Loucy (cell line): Measurements from ENCODE around the gene POLRMT.

ENCODE experiments used
- H2AFZ ChIP-seq: fragments of 200-600 bp; sonication (generic); 2 replicates; pipeline ENCODE4 v1.6.0; 2016; ENCODE audit warnings: antibody characterized with exemption, mild to moderate bottlenecking, low read length, moderate library complexity
- H3F3A ChIP-seq: fragments of 200-600 bp; 2 replicates; pipeline ENCODE4 v1.6.0; 2016; ENCODE audit warnings: antibody characterized with exemption, low read depth, mild to moderate bottlenecking
- H3K27me3 ChIP-seq: fragments of 200-600 bp; sonication (generic); 2 replicates; pipeline ENCODE4 v1.6.1; 2014; ENCODE audit warnings: low read length, mild to moderate bottlenecking; ENCODE audit not compliant: insufficient read depth, poor library complexity, severe bottlenecking
- H3K36me3 ChIP-seq: fragments of 200-600 bp; sonication (generic); 2 replicates; pipeline ENCODE4 v1.6.1; 2016; ENCODE audit warnings: low read length; ENCODE audit not compliant: insufficient read depth
- H3K4me1 ChIP-seq: fragments of 200-600 bp; sonication (generic); 2 replicates; pipeline ENCODE4 v1.5.1; 2014; ENCODE audit warnings: low read length, mild to moderate bottlenecking; ENCODE audit not compliant: insufficient read depth, poor library complexity, severe bottlenecking
- H3K4me2 ChIP-seq: fragments of 200-600 bp; sonication (generic); 2 replicates; pipeline ENCODE4 v1.6.0; 2014; ENCODE audit warnings: antibody characterized with exemption, low read length, low read depth, mild to moderate bottlenecking; ENCODE audit not compliant: poor library complexity, severe bottlenecking
- H3K4me3 ChIP-seq: fragments of 200-600 bp; sonication (generic); 2 replicates; pipeline ENCODE4 v1.5.1; 2014; ENCODE audit warnings: low read length, mild to moderate bottlenecking, mixed read lengths; ENCODE audit not compliant: poor library complexity, severe bottlenecking
- H3K79me2 ChIP-seq: fragments of 200-600 bp; sonication (generic); 2 replicates; pipeline ENCODE4 v1.6.1; 2014; ENCODE audit warnings: low read length; ENCODE audit not compliant: insufficient read depth
- H3K9ac ChIP-seq: fragments of 200-600 bp; sonication (generic); 2 replicates; pipeline ENCODE4 v1.6.0; 2014; ENCODE audit warnings: mild to moderate bottlenecking, low read depth, low read length, moderate library complexity; ENCODE audit not compliant: poor library complexity, severe bottlenecking
- H3K9me2 ChIP-seq: fragments of 200-600 bp; sonication (generic); replicated peaks from 2 replicates; pipeline ENCODE4 v1.6.1; 2016; ENCODE audit warnings: low read depth, low read length, mixed read lengths
- H3K9me3 ChIP-seq: fragments of 200-600 bp; sonication (generic); 2 replicates; pipeline ENCODE4 v1.6.1; 2014; ENCODE audit warnings: mild to moderate bottlenecking, antibody characterized with exemption, low read length, low read depth; ENCODE audit not compliant: insufficient read depth
- H4K20me1 ChIP-seq: fragments of 200-600 bp; sonication (generic); 2 replicates; pipeline ENCODE4 v1.6.0; 2014; ENCODE audit warnings: antibody characterized with exemption, low read length, mild to moderate bottlenecking; ENCODE audit not compliant: insufficient read depth, poor library complexity, severe bottlenecking
- CTCF ChIP-seq: fragments of 200-600 bp; sonication (generic); conservative IDR thresholded peaks from 2 replicates; pipeline ENCODE4 v1.5.1; 2014; ENCODE audit warnings: mild to moderate bottlenecking, antibody characterized with exemption, low read length
- EZH2phosphoT487 ChIP-seq: fragments of 200-600 bp; IDR thresholded peaks from 2 replicates; pipeline ENCODE4 v1.6.1; 2018; ENCODE audit warnings: antibody characterized with exemption, mild to moderate bottlenecking, moderate library complexity, borderline replicate concordance

POLRMT gene

GRCh38 chr19:656751-657559 lies 23.6 kb upstream of the POLRMT start:
- H3K9me2 ChIP-seq = no peaks in the 10 kb centered on the region
- peaks cover 15% of the 10 kb centered on the region for H3K4me1 ChIP-seq
- no peak overlapping the region for H3K4me2 ChIP-seq
- no peaks in the 10 kb centered on the region for H3K9me3 ChIP-seq
- no peaks in the 10 kb centered on the region for H3K27me3 ChIP-seq
- no peak for TF ChIP-seq CTCF
- no peak for TF ChIP-seq EZH2phosphoT487
- no peak overlapping the region for H2AFZ ChIP-seq
- H3K79me2 ChIP-seq = peaks cover 100% of the 10 kb centered on the region
- H4K20me1 ChIP-seq = peaks cover 91% of the 10 kb centered on the region
- no peak overlapping the region for H3K4me3 ChIP-seq
- H3K9ac ChIP-seq = no peak overlapping the region
- H3F3A ChIP-seq = no peaks in the 10 kb centered on the region
- peaks cover 26% of the 10 kb centered on the region; the same call in 1 of the 2 replicates for H3K36me3 ChIP-seq

GRCh38 chr19:655691-656090 lies 22.4 kb upstream of the POLRMT start:
- H3K27me3 ChIP-seq = no peaks in the 10 kb centered on the region
- no peaks in the 10 kb centered on the region for H3F3A ChIP-seq
- peaks cover 6% of the 10 kb centered on the region for H3K4me1 ChIP-seq
- no peak overlapping the region for H2AFZ ChIP-seq
- H4K20me1 ChIP-seq = peaks cover 86% of the 10 kb centered on the region
- H3K36me3 ChIP-seq = peaks cover 38% of the 10 kb centered on the region; the same call in 1 of the 2 replicates
- TF ChIP-seq EZH2phosphoT487 (no peak), CTCF (no peak)
- no peaks in the 10 kb centered on the region for H3K9me3 ChIP-seq
- H3K9ac ChIP-seq = no peak overlapping the region
- peaks cover 90% of the 10 kb centered on the region for H3K79me2 ChIP-seq
- H3K9me2 ChIP-seq = no peaks in the 10 kb centered on the region
- no peak overlapping the region for H3K4me2 ChIP-seq
- H3K4me3 ChIP-seq = no peak overlapping the region

- Histone ChIP-seq H3K9ac (no peak overlapping the region), H3K27me3 (no peaks in the 10 kb centered on the region), H3K4me2 (no peak overlapping the region), H3K9me3 (no peaks in the 10 kb centered on the region), H3K36me3 (peaks cover 50% of the 10 kb centered on the region; the same call in 1 of the 2 replicates), H4K20me1 (peaks cover 63% of the 10 kb centered on the region), H3K4me1 (no peaks in the 10 kb centered on the region), H3K79me2 (peaks cover 67% of the 10 kb centered on the region), H3F3A (no peaks in the 10 kb centered on the region), H3K4me3 (no peak overlapping the region), H2AFZ (no peak overlapping the region), H3K9me2 (no peaks in the 10 kb centered on the region)
- no peak for TF ChIP-seq EZH2phosphoT487
- no peak for TF ChIP-seq CTCF
Observed at GRCh38 chr19:653425-653824, 20.1 kb upstream of the POLRMT start.
